T47D (cell line): ENCODE results near the gene FAM83G.

ENCODE experiments used
- DNase-seq, 2 experiments: peaks; one replicate each; pipeline versions ENCODE4 v3.0.0 to v3.0.0-alpha.2; 2011 to 2012; ENCODE audit warnings: low read depth in 1 of 2, low spot score in 1 of 2
- JUND ChIP-seq: IDR thresholded peaks from 2 replicates; pipeline ENCODE4 v1.6.1; 2012; ENCODE audit warnings: low read depth
- in situ Hi-C: cut with HindIII; loops from 2 replicates; pipeline ENCODE4 v1.10.0; 2016; ENCODE audit warnings: low sequenced_read_pairs, low pct_unique_long_range_greater_than_20kb

The FAM83G gene

DNA sequence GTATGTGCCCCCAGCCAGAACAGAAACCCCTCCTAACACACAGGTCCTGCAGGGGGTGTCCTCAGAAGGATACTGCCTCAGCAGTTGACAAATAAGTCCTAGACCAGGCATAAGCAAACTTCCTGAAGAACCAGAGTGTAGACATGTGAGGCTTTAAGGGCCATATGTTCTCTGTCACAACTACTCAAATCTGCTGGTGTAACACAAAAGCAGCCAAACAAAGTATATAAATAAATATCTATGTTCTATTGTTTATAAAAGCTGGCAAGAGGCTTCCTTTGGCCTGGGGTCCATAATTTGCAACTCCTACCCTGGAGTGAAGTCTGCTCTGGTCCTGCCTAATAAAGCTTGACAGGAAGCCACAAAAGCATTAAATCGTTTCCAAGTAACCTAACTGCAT, 9.9 kb downstream of the FAM83G start:
- no peak for TF ChIP-seq JUND
- in situ Hi-C loops = no loop called here
- no peak for DNase-seq

DNA sequence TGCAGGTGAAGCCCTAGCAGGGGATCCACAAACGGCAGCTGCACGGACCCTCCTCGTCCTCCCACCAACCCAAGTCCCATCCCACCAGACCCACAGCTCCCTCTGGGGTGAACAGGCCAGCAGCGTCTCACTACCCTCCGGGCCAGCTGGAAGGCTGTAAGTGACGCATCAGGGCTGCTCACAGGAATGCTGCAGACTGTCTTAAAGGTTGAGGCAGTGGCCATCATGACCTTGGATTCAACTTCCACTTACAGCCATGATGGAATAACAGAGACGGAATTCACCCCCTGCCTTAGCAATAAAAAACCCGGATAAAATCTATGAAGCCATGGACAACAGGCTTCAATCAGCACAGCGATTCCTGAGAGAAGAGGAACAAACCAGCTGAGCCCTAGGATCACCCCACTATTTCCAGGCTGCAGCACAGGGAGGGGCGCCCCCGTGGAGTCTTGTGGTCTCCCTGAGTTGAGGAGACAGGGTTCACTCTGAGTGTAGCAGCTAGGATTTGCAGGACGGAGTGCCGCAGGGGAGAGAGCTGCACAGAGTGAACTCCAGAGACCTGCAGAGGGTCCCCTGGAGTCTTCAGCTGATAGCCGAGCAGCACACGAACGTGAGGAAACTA, 10.5 kb downstream of the FAM83G start:
- DNase-seq = no peak
- in situ Hi-C loops = no loop called here
- TF ChIP-seq JUND = no peak

DNA sequence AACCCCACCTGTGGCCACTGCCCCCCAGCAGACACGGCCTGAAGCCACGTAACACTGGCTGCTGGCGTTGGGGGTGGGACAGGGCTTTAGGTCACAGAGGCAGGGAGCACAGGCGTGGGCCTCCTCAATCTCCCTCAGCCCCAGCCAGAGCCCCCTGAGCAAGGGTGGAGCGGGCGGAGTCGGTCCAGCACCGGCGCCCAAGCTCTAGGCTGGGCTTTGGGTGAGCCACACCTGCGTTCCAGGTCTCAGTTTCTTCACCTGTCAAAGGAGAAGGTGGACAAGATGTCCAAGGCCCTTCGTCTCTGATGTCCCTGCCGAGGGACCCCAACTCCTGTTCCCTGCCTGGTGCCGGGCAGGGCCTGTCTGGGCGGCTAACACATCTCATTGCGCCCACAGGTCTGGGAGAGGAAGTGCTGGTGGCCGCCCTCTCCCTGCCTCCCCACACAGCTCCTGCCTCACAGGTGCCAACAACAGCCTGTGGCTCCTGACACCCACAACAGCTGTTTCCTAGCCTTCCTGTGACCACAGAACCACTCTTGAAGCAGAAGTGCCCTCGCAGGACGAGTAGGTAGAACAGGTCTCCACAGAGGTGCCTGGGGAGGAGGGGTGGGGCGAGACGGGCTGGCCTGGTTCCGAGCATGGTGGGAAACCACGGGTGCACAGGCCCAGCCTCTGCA, 12.0 kb downstream of the FAM83G start:
- no peak for TF ChIP-seq JUND
- in situ Hi-C loops = no loop called here
- DNase-seq = peak in 1 of 2 experiments; percentile 25

DNA sequence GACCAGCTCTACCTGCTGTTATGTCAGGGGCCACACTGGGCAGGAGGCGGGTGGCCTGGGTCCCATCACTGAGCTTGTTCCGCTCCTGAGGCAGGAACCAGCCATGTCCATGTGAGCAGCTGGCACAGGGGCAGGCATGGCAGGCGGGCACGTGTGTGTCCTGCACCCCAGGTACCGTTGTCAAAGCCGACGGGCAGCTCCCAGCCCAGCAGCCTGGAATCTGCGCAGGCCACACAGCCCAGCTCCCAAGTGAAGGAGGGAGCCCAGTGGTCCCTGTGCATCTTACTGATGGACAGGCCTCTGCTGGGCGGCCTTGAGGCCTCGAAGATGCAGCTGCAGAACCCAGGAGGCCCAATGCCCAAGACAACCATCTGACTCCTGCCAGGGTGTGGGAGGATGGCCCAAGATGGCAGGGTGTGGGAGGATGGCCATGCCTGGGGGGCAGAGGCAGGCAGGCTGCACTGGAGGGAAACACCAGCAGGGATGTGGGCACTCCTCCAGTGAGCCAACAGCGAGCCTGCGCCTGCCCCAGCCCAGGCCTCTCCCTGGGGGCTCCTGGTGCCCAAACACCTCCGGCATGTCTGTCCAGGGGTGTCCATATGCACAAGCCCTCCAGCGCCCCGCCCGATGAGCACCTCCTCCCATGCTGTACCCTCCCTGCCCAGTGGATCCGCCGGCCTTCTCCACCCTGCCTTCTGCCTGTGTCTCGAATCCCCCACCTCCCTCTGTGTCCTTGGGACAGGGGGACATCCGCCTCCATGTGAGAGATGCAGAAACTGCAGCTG, 12.8 kb downstream of the FAM83G start:
- DNase-seq = no peak
- no peak for TF ChIP-seq JUND
- in situ Hi-C loops = no loop called here

DNA sequence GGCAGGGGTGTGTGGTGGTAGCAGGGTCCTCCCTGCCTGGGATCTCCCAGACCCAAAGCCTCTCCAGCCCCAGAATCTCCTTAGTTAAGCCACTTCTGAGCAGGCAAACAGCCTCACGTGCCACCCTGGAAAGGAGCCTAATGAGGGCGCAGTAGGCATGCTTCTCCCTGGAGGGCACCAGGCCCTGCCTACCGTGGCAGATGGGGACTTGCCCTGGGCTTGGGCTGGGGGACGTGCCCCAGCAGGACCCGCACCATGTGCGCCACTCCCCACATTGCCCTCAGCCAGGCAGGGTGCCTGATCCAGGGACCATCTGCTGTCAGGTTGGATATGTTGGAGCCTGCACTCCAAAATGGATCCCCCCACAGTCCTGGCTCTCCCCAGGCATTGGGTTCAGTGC, 14.2 kb downstream of the FAM83G start:
- in situ Hi-C loops = no loop called here
- no peak for DNase-seq
- no peak for TF ChIP-seq JUND

DNA sequence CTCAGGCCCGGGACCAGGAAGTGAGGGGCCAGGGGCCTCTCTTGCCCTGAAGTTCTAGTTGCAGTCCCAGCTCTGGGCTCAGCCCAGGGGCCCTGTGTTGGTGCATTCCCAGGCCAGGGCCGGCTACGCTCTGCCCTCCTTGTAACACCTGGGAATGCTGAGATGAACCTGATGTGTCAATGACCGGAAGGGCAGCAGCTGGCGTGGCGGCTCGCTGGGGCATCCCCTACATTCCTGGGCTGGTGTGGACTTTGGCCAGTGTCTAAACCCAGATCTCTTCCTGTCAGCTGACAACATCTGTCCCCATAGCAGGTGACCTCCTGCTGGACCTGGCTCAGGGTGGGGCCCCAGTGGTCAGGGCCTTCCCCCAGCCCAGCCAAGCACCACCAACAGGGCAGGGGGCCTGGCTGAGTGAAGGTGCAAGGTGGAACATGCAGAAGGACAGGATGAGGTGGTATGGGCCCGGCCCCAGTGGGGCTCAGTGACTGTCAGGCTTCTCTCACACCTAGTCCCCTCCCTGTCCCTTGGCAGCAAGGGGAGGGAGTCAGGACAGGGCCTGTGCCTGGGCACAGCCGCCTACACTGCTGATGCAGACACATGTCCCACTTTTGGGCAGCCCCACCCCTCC, 15.9 kb downstream of the FAM83G start:
- in situ Hi-C loops = no loop called here
- no peak for DNase-seq
- no peak for TF ChIP-seq JUND

DNA sequence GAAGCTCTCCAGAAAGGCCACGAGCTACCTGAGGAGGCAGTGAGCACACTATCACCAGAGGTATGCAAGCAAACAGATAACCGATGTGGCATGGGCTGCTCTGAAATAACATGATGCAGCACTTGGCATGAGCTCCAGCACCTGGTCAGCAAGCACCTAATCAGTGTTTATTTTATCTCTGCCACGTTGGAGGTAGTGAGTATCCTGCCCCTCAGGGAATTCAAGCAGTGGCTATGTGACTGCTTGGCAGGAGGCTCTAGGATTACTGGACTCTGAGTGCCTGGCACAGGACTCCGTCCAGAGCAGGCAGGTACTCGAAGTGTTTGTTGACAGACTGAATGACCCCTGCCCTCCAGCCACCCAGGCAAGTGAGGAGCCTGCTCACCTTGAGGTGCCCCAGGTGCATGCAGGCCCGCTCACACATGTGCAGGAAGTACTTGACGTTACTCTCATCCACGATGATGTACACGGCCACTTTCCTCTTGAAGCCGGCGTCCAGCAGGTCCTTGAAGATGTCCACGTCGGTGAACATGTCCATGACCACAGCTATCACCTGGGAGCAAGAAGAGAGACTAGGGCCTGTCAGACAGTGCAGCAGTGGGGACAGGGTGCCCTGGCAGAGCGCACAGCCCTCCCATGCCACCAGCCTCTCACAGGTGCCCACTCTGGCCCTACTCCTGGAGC, 16.6 kb downstream of the FAM83G start:
- in situ Hi-C loops = no loop called here

DNA sequence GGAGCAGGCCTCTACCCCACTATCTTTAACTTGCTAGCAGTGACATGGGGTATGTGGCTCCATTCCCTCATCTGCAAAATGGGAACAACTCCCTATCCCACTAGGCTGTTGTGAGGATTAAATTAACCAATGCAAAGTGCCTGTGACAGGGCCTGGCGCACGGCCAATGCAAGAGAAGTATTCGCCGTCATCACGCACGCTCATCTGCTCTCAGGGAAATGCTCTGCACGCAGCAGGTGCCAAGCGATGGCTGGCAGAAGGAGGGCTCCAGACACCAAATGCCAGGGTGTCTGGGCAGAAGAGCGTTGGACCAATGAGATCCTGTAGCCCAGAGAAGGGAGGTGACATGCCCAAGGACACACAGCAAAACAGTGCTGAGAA, 17.3 kb downstream of the FAM83G start:
- in situ Hi-C loops = no loop called here
- DNase-seq = no peak
- no peak for TF ChIP-seq JUND

More for the DNA sequence above, 16.6 kb downstream of the FAM83G start:
- DNase-seq = peak in 1 of 2 experiments; percentile 68
- TF ChIP-seq JUND = no peak

DNA sequence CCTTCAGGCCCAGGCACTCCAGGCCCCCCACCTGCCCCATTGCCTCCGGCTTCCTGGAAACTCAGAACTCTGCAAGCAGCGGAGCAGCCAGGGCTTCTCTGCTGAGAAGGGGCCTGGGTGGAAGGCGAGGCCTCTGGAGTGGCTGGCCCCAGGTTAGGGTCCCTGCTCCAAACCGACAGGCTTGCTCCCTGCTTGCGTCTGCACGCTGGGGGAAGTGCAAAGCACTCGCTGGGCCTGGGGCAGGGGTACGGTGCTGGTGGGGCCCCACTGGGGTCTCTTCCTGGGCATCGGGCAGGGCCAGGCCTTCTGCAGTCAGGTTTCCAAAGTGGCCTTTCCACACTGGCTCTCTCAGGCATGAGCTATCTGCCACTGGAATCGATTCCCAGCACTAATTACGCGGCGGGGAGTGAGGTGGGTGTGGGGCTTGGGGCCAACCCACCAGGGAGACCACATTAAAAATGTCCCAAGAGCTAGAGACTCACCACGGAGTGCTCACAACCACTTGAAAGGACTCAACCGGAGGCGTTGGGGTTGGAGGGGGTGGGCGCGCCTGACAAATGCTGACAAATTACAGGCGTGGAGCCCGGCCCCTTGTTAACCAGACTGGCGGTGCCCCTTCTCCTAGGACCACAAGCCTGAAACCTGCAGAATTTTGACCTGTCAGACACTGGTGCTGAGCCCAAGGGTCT, 17.9 kb downstream of the FAM83G start:
- TF ChIP-seq JUND = no peak
- in situ Hi-C loops = no loop called here
- no peak for DNase-seq

DNA sequence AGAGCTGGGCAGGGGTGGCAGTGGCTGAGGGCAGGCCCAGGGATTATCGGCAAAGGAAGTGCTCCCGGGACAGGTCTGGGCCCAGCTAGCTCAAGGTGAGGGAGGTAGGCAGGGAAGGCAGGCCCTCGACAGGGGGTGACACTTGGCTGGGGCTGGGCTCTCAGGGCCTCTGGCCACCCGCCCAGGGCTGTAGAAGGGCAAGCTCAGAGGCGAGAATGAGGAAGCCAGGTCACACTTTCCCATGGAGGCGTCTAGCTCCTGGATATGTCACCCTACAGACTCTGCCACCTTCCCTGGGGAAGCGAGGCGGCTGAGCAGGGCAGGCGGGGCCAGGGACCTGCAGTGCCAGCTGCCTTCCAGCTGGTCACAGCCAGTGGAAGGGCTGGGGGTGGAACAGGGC, 19.1 kb downstream of the FAM83G start:
- in situ Hi-C loops = no loop called here
- TF ChIP-seq JUND = no peak
- no peak for DNase-seq

DNA sequence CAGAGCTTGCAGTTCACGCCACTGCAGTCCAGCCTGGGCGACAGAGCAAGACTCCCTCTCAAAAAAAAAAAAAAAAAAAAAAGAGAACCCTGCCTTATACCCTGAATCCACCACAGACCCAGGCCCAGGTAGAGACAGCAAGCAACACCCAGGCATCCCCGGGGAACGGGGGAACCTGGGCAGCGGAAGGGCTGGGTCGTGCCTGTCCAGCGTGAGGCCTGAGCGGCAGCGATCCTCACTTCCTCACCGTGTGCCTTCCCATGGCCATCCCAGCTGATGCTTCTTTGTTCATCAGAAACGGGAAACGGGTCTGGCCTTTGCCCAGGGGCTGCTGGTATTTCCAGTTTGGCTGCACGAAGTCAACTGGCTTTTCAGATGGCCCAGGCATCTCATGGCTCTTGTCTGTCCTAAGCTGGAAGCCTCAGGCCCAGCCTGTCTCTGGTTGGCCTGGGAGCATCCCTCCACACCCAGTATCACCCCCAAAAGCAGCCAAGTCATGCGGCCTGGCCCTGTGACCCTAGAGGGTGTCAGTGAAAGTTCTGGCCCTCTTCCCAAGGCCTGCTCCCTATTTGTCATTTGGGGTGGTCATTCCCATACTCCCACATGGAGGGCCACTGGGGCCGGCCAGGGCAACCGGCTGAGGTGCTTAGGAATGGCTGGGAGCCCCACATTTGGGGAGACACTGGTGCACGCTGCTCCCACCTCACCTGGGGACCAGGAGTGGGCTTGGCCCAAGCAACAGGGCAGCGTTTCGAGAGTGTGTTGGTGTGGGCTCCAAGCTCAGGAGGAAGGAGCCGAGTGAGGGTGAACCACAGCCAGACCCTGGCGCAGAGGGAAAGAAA, 20.1 kb downstream of the FAM83G start:
- no peak for TF ChIP-seq JUND
- in situ Hi-C loops = no loop called here
- DNase-seq = peak in 1 of 2 experiments; percentile 47
